MM.1S (cell line): ENCODE results near the gene SCGB3A2.

Experiments used
- CTCF ChIP-seq: fragments of 300-600 bp; sonication (generic); IDR thresholded peaks from 2 replicates; pipeline ENCODE4 v1.5.1; 2016; ENCODE audit warnings: antibody characterized with exemption, low read length, mixed read lengths
- EZH2 ChIP-seq: fragments of 300-600 bp; sonication (generic); optimal IDR thresholded peaks from 2 replicates; pipeline ENCODE3; 2017; ENCODE audit warnings: low read depth, mild to moderate bottlenecking, antibody characterized with exemption, low read length, mixed read lengths

GRCh38 chr5:147845618-147846017, 32.9 kb upstream of the SCGB3A2 start:
- TF ChIP-seq CTCF (no peak), EZH2 (no peak)
